Fibroblast of pulmonary artery (primary cell): ENCODE results near the gene TRIM28.

ENCODE experiments used
- DNase-seq: peaks from one replicate; pipeline ENCODE4 v3.0.0-alpha.2; 2010; ENCODE audit warnings: low read depth
- H3K4me3 ChIP-seq: replicated peaks from 2 replicates; pipeline ENCODE4 v1.5.1; 2011; ENCODE audit warnings: low read depth, mild to moderate bottlenecking, control low read depth, low read length, moderate library complexity
- CTCF ChIP-seq: IDR thresholded peaks from 2 replicates; pipeline ENCODE4 v1.5.1; 2011; ENCODE audit warnings: mild to moderate bottlenecking, control low read depth, low read length, inconsistent platforms; ENCODE audit errors: missing control alignments

TRIM28 gene

DNA sequence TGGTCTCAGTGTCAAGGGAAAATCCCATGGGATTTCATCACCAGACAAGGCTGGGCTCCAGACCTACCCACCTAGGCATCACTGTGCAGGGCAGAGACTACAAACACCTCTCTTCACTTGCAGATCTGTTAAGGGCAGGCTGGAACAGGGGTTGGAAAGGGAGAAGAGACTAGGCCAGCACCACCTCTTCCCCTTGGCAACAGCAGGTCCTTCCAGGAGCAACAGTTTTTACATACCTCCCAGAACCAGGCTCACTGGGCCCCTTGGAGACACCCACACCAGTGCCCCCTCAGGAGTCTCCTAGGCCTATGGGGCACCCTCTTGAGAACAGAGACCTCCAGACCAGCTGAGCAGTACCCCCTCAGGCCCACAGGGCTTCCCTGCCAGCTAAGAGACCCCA is 17.1 kb downstream of the TRIM28 start:
- no peak overlapping the region for H3K4me3 ChIP-seq
- no peak for TF ChIP-seq CTCF
- no peak for DNase-seq

DNA sequence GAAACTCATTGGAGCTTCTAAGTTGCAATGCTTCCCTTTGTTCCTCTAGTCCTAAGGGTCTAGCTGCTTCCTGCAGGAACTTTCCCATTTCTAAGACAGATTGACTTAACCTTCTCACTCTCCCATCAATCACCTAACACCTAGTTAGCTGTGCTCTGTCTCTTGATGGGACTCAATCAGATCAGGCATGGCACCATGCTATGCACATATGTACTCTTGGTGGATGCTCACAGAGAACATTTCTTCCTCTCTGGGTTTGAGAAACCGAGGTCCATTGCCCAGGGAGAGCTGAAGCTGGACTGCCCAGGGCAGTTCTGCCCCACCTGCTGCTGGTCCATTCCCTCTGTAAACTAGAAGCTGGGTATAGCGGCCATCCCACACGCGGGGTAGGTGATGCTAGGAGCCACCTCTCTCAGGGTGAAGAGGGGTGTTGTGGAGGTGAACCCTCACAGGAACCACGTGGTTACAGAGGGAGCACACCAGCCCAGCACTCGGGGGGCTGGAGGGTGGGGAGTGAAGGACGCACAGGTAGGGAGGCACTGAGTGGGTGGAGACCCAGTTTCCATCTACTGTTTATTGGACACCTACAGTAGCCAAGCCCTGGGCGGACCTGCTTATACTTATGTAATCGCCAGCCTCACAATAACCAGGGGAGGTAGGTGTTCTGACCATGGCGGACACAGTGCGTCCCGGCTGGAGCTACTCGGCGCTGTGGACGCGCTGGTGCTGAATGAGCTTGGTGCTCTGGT is 17.7 kb downstream of the TRIM28 start:
- no peak for DNase-seq
- TF ChIP-seq CTCF: no peak
- peak overlapping the region; percentile 37 for H3K4me3 ChIP-seq

GRCh38 chr19:58562122-58563033 is 18.5 kb downstream of the TRIM28 start:
- H3K4me3 ChIP-seq: peak overlapping the region; percentile 37
- TF ChIP-seq CTCF: no peak
- peak; percentile 50 for DNase-seq

DNA sequence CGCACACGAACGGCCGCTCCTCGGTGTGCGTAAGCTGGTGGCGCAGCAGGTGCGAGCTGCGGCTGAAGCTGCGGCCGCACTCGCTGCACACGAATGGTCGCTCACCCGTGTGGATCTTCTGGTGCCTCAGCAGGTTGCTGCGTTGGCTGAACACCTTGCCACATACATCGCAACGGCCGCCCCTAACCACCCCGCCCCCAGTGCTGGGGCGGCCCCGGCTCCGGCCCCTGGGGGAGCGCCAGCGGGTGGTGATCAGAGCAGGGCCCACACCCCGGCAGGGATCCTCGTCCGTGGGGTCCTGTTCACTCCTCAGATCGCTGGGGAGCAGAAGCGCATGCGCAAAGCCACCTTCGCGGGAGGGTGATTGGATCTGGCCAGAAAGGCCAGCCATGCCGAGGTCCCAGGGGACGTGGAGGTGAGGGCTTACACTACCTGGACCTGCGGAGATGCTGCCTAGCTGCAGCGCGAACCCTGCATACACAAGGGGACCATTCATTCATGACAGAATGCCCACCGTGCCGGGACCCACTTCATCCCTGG is 19.2 kb downstream of the TRIM28 start:
- no peak for TF ChIP-seq CTCF
- DNase-seq: peak; percentile 26
- H3K4me3 ChIP-seq: peak overlapping the region; percentile 37

DNA sequence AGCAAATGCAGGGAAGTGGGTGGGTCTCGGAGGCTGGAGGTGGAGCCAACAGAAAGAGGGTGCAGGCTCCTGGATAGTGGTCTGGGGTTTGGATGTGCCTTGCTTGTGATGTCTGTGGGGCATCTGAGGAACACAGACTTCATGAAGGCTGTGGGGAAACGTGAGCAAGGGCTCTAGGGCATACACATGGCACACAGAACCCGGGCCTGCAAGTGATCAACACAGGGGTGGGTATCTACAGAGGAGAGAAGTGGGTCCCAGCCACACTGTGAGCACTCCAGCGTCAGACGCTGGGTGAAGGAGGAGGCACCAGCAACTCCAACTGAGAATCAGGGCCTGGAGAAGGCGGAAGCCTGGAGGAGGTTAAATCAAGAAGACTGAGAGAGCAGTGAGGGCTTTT is 20.0 kb downstream of the TRIM28 start:
- no peak overlapping the region for H3K4me3 ChIP-seq
- no peak for TF ChIP-seq CTCF
- no peak for DNase-seq

- no peak for TF ChIP-seq CTCF
- H3K4me3 ChIP-seq: no peak overlapping the region
- DNase-seq: no peak
Observed at GRCh38 chr19:58566989-58567388, 23.1 kb downstream of the TRIM28 start.
